ENCODE results near the gene DAZAP1.

DNA sequence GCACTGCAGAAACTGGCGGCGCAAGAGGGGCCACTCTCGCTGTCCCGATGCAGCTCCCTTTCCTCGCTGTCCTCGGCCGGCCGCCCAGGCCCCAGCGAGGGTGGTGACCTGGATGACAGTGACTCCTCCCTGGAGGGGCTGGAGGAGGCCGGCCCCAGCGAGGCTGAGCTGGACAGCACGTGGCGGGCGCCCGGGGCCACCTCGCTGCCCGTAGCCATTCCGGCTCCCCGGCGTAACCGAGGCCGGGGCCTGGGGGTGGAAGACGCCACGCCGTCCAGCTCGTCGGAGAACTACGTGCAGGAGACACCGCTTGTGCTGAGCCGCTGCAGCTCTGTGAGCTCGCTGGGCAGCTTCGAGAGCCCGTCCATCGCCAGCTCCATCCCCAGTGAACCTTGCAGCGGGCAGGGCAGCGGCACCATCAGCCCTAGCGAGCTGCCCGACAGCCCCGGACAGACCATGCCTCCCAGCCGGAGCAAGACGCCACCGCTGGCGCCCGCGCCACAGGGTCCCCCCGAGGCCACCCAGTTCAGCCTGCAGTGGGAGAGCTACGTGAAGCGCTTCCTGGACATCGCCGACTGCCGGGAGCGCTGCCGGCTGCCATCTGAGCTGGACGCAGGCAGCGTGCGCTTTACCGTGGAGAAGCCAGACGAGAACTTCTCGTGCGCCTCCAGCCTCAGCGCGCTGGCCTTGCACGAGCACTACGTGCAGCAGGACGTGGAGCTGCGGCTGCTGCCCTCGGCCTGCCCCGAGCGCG lies 59.3 kb downstream of the DAZAP1 start:
- TF ChIP-seq, protein P1, sequence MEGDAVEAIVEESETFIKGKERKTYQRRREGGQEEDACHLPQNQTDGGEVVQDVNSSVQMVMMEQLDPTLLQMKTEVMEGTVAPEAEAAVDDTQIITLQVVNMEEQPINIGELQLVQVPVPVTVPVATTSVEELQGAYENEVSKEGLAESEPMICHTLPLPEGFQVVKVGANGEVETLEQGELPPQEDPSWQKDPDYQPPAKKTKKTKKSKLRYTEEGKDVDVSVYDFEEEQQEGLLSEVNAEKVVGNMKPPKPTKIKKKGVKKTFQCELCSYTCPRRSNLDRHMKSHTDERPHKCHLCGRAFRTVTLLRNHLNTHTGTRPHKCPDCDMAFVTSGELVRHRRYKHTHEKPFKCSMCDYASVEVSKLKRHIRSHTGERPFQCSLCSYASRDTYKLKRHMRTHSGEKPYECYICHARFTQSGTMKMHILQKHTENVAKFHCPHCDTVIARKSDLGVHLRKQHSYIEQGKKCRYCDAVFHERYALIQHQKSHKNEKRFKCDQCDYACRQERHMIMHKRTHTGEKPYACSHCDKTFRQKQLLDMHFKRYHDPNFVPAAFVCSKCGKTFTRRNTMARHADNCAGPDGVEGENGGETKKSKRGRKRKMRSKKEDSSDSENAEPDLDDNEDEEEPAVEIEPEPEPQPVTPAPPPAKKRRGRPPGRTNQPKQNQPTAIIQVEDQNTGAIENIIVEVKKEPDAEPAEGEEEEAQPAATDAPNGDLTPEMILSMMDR (IDR thresholded peaks at IDR 0.05; ENCODE audit: poor library complexity), result no peak
- TF ChIP-seq EZH2phosphoT487 (IDR thresholded peaks at IDR 0.05; ENCODE audit: low read depth, severe bottlenecking, unreplicated experiment), result peak; percentile 28
- TF ChIP-seq EZH2 (IDR thresholded peaks at IDR 0.05; ENCODE audit: borderline replicate concordance), result peak; percentile 93

All from hepatocyte (in vitro differentiated cells).